Ureter (tissue), 1 donor: ENCODE measurements around the gene LARP6. TPM values are rescaled to one million over a fixed set of nuclear protein-coding genes. Genes with fewer than 3 reads are reported as not detected.
"Not testable (repeated sequence)": the region's sequence is repeated elsewhere in the genome, so short reads cannot be mapped to it uniquely, and the experiment has no call there.

Experiments
- DNase-seq: peaks from one replicate; pipeline ENCODE4 v3.0.0-alpha.2; 2020; ENCODE audit warnings: low spot score
- total RNA-seq: library from RNA; stranded (reverse); gene quantifications from one replicate; pipeline ENCODE4 v1.2.4, GENCODE V29; 2023
- donor health status: DM: yes; HTN: yes; CAD: no.

LARP6 gene
- total RNA-seq, 1 donor from 2014 or later, result 19.1 TPM

DNA sequence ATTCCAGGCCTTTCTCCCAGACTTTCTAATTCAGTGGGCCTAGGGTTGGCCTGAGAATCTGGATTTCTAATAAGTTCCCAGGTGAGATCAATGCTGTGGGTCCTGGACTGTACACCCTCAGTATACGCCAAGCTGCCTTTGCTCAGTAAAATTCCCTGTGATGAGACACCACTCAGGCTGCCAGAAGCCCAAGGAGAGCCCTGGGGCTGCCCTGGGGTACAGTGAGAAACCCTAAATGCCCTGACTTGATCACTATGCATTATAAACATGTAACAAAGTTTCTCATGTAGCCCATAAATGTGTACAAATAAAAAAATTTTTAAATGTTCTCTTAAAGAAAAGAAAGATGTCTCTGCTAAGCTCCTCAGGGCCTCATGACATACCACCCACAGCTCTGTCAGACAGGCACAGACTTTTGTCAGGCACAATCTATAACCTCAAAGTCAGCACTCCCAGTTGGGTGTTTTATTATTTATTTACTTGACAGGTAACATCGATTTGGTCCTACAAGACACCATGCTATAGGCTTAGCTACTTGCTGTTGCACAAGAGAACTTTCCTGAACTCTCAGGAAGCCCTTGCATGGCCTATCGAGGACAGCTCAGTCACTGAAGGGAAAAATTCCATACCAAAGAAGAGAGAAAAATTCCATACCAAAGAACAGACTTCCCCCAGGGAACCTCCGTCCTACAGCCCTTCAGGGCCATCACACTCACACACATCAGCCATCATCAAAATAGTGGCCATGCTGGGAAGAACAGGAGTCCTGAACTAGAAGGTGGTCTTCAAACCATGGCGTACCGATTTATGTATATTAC lies 22.7 kb downstream of the LARP6 start:
- DNase-seq, result no peak

- DNase-seq, result no peak
Observed at GRCh38 chr15:70830615-70831014, 23.3 kb downstream of the LARP6 start.

DNA sequence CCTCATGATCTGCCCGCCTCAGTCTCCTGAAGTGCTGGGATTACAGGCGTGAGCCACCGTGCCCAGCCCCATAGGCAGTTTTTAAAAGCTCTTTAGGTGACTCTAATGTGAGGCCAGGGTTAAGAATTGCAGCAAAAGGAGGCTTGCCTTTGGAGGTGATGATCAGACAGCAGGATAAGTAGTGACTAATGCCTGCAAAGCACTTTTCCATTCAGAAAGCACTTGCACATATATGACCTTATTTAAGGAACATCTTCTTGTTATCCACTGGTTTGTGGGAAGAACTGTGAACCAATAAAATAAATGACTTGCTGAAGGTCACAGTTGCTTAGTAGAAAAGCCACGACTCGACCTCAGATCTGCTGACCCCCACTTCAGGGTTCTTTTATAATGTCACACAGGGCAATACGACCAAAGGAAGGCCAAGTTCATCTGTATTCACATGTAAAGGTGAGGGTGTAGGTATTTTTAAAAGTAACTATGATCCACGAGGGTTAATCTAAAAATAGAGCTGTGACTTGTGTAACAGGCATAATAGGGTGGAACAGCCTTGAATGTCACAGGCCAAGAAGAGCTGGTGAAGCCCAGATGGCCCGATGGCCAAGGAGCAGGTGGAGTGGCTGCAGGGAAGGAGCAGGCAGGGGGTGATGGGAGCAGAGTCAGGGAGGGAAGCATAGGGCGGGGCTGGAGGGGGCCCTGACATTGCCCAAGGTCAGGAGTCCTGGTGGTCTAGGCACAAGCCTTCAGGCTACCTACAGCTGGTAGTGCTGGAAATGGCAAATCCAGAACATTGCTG lies 24.4 kb downstream of the LARP6 start:
- no peak for DNase-seq

- peak; percentile 37 for DNase-seq
Observed at GRCh38 chr15:70827721-70828120, 26.2 kb downstream of the LARP6 start.

- peak; percentile 49 for DNase-seq
Observed at GRCh38 chr15:70826634-70827033, 27.3 kb downstream of the LARP6 start.

DNA sequence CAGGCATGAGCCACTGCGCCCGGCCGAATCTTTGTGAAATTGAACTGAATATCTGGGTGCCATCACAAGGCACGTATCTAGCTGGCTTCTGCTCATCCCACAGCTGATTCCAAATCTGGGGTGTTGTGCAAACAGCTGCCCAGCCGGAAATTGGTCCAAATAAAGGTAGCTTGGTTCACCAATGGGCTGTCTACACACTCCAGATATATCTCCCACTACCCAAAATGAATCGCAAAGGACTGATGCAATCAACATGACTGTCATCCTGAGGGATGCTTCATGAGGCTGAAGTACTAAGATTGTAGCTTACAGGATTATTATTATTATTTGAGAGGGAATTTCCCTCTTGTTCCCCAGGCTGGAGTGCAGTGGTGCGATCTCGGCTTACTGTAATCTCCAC lies 28.1 kb downstream of the LARP6 start:
- peak; percentile 30 for DNase-seq

GRCh38 chr15:70823196-70823595 lies 30.8 kb downstream of the LARP6 start:
- DNase-seq, result no peak

DNA sequence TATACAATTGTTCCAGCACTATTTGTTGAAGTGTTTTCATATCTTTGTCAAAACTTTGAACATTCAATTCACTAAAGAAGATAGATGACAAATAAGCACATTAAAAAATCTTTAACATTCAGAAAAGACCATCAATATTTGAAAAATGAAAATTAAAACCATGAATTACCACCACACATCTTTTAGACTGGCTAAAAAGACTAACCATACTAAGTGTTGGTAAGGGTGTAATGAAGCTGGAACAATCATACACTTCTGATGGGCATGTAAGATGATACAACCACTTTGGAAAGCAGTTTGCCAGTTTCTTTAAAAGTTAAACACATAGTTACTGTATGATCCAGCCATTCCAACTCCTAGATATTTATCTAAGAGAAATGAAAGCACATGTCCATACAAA lies 33.7 kb downstream of the LARP6 start:
- DNase-seq, result no peak

- DNase-seq, result no peak
Observed at GRCh38 chr15:70818580-70818979, 35.4 kb downstream of the LARP6 start.

DNA sequence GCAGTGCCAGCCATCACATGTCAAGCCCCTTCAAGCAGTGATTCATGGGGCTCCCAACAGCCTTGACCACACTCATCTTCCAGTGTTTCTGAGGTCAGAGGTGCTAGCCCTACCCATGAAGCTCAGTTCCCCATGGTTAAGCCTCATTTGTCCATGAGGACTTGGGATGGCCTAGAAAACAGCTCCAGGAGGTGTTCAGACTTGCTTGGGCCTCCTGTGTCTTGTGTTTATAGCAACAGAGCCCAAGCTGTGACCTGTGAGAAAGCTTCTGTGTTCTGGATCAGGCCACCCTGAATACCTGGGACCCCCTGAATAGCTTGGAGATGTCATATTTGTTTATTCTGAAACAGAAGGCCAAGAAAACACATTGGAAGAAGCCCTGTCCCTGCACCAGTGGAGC lies 36.7 kb downstream of the LARP6 start:
- DNase-seq, result no peak

- DNase-seq, result no peak
Observed at GRCh38 chr15:70815604-70816003, 38.4 kb downstream of the LARP6 start.

GRCh38 chr15:70815011-70815410 lies 38.9 kb downstream of the LARP6 start:
- not testable (repeated sequence) for DNase-seq

DNA sequence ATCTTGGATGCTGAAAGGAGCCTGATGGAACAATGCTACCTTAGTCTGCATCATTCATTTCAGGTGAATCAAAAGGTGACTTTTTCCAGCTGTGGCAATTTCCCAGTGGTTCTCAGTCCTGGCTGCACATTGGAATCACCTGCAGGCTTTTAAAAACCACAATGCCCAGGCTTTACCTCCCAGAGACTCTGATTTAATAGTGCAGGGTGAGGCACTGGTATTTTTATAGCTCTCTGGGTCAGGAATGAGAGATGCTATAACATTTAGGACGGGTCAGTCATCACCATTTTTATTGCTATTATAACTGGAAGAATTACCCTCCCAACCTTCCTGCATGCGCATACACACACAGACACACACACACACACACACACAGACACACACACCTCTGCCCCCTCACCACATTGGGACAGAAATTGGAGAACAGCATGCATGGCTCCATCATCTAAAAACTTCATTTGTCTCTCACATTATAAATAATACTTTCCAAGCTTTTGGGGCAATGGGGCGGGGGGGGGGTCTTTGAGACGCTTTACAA lies 41.1 kb downstream of the LARP6 start:
- no peak for DNase-seq

DNA sequence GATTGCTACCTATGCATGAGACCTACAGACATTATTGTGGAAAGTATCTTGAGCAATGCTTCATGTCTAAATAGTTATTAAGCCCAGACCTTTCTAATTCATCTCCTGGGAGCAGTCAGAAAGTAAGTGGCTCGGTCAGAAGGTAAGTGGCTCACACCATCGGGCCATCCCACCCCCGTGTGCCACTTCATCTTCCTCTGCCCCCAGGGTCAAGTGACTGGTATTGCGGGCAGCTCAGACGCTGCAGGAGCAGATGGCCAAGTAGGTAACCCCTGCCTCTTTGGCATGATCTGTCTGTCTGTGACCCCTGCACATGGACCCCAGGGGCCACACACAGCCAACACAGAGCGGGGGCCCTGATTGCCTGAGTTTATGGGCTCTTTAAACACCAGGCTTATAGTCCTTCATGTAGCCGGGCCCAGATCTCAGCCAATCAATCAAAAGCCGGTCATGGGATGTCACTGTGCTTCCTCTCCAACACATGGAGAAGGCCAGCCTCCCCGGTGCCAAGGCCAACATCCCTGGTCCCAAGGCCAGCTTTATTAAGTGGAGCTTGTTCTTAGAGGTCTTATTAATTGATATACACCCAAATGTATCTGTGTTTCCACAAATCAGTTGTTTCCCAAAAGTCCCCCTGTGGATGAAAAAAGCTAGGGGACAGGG lies 42.9 kb downstream of the LARP6 start:
- DNase-seq, result no peak

GRCh38 chr15:70806992-70807712 lies 46.8 kb downstream of the LARP6 start:
- DNase-seq, result peak; percentile 57

DNA sequence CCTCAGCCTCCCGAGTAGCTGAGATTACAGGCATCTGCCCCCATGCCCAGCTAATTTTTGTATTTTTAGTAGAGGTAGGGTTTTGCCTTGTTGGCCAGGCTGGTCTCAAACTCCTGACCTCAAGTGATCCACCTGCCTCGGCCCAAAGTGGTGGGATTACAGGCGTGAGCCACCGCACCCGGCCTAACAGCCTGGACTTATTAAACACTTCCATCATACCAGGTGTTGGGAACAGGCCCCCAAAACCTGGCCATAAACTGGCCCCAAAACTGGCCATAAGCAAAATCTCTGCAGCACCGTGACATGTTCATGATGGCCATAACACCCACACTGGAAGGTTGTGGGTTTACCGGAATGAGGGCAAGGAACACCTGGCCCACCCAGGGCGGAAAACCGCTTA lies 49.6 kb downstream of the LARP6 start:
- not testable (repeated sequence) for DNase-seq

DNA sequence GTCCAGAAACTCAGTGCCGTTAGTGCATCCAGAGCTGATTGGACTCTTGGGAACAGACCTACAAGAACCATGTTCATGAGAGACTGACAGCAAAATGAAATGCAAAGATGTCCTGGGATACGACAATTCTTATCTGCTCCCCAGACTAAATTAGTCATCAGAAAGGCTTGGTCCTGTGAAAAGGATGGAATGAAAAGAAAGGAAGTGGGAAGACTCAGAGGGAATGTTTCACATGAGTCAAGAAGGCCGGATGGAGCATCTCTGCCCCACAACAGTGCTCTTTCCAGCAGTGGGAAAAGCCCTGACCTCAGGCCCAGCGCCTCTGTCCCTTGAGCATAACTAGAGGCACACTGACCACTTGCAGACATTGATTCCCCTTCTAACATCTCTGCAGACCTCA lies 51.3 kb downstream of the LARP6 start:
- no peak for DNase-seq

GRCh38 chr15:70801109-70801508 lies 52.8 kb downstream of the LARP6 start:
- DNase-seq, result no peak

DNA sequence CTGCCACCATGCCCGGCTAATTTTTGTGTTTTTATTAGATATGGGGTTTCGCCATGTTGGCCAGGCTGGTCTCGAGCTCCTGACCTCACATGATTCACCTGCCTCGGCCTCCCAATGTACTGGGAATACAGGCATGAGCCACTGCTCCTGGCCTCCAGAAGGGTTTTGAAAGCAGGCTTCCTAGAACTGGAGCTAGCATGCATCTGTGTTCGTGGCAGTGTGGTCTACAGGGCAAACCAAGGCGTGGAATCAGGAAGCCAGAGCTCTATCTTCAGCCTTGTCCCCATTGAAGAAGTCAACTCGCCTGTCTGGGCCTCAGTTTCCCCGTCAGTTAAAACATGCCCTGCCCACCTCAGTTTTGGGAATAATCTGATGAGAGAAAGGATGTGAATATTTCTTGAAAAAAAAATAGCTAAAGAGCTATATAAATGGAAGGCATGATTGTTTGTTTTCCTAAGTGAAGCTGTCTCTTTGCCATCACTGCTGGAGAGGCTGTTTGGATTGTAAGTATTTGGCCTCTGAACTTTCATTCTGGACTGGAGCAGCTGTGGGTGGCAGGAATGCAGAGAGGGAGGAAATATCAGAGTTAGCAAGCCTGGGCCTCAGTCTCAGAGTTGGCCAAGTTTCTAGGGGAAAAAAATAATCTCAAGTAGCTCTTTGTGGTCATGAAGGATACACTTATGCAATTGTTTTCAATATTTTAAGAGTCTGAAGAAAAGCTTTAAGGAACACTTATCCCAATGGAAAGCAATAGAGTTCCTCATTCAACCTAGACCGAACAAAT lies 54.1 kb downstream of the LARP6 start:
- no peak for DNase-seq

- no peak for DNase-seq
Observed at GRCh38 chr15:70797464-70797863, 56.5 kb downstream of the LARP6 start.
